IMR-90 (cell line): ENCODE results near the gene ABAT. TPM values are rescaled to one million over a fixed set of nuclear protein-coding genes. Genes with fewer than 3 reads are reported as not detected.

Experiments
- ATAC-seq: fragments of 200-7000 bp; cut with Tn5 transposase; 2 replicates; pipeline ENCODE4 v1.9.1; 2020; ENCODE audit warnings: low read depth, mild to moderate bottlenecking, moderate library complexity
- BruUV-seq: library from RNA; stranded (reverse); fragments of 400-500 nt; replicated peaks from 2 replicates; lab custom pipeline; 2021; lab: Mats Ljungman, UMichigan
- CTCF ChIA-PET: fragments of 300-600 bp; formaldehyde crosslinking; extraction: SDS; loops from one replicate; lab custom pipeline; 2021; ENCODE audit warnings: antibody characterized with exemption; lab: Yijun Ruan, JAX
- POLR2A ChIA-PET: fragments of 300-600 bp; sonication (Branson Sonifier 250); formaldehyde crosslinking; loops from one replicate; lab custom pipeline; 2022; ENCODE audit warnings: antibody characterized with exemption; ENCODE audit not compliant: unreplicated experiment; lab: Charles Lee
- DNase-seq: peaks from one replicate; pipeline ENCODE4 v3.0.0; 2013
- H2AFZ ChIP-seq: replicated peaks from 2 replicates; pipeline ENCODE3; 2013; ENCODE audit warnings: low read length, mild to moderate bottlenecking; ENCODE audit not compliant: poor library complexity
- H2AK5ac ChIP-seq: 2 replicates; pipeline ENCODE4 v1.6.1; 2013; ENCODE audit warnings: low read depth, low read length, inconsistent platforms
- H2AK9ac ChIP-seq: replicated peaks from 2 replicates; pipeline ENCODE3; 2013; ENCODE audit warnings: mild to moderate bottlenecking, low read depth, low read length, moderate library complexity; ENCODE audit not compliant: poor library complexity
- H2BK120ac ChIP-seq: 2 replicates; pipeline ENCODE4 v1.6.1; 2013; ENCODE audit warnings: low read depth, low read length, inconsistent platforms
- H2BK15ac ChIP-seq: 3 replicates; pipeline ENCODE4 v1.6.1; 2013; ENCODE audit warnings: low read depth, low read length, inconsistent platforms
- H2BK20ac ChIP-seq: 2 replicates; pipeline ENCODE4 v1.6.1; 2013; ENCODE audit warnings: low read depth, mild to moderate bottlenecking, inconsistent platforms, low read length, moderate library complexity
- H2BK5ac ChIP-seq: 2 replicates; pipeline ENCODE4 v1.6.1; 2013; ENCODE audit warnings: mild to moderate bottlenecking, low read depth, low read length, inconsistent platforms; ENCODE audit not compliant: poor library complexity, severe bottlenecking
- H3K14ac ChIP-seq: replicated peaks from 2 replicates; pipeline ENCODE4 v1.6.1; 2013; ENCODE audit warnings: low read depth, low read length, inconsistent platforms
- H3K18ac ChIP-seq: 2 replicates; pipeline ENCODE4 v1.6.1; 2013; ENCODE audit warnings: low read depth, low read length, control low read depth
- H3K23ac ChIP-seq: 2 replicates; pipeline ENCODE4 v1.6.1; 2013; ENCODE audit warnings: low read depth, low read length, inconsistent platforms
- H3K27ac ChIP-seq: 2 replicates; pipeline ENCODE4 v1.5.1; 2013; ENCODE audit warnings: mild to moderate bottlenecking, control low read depth, low read length; ENCODE audit not compliant: insufficient read depth
- H3K27me3 ChIP-seq: 2 replicates; pipeline ENCODE4 v1.6.1; 2013; ENCODE audit warnings: low read length; ENCODE audit not compliant: control insufficient read depth, insufficient read depth
- H3K36me3 ChIP-seq: 2 replicates; pipeline ENCODE4 v1.6.1; 2013; ENCODE audit warnings: low read length, mixed read lengths; ENCODE audit not compliant: control insufficient read depth, insufficient read depth
- H3K4ac ChIP-seq: 2 replicates; pipeline ENCODE4 v1.6.1; 2013; ENCODE audit warnings: low read depth, low read length, inconsistent platforms
- H3K4me1 ChIP-seq: 2 replicates; pipeline ENCODE4 v1.6.1; 2013; ENCODE audit warnings: low read length, mixed read lengths; ENCODE audit not compliant: control insufficient read depth, insufficient read depth
- H3K4me2 ChIP-seq: 2 replicates; pipeline ENCODE4 v1.6.1; 2013; ENCODE audit warnings: low read depth, mild to moderate bottlenecking, control low read depth, low read length, moderate library complexity
- H3K4me3 ChIP-seq: 2 replicates; pipeline ENCODE4 v1.5.1; 2013; ENCODE audit warnings: low read depth, mild to moderate bottlenecking, control low read depth, low read length, moderate library complexity; ENCODE audit not compliant: insufficient read depth
- H3K56ac ChIP-seq: 2 replicates; pipeline ENCODE4 v1.6.1; 2013; ENCODE audit warnings: low read length, inconsistent platforms; ENCODE audit not compliant: insufficient read depth; ENCODE audit errors: extremely low read depth
- H3K79me1 ChIP-seq, 2 experiments: 2 replicates each; pipeline ENCODE4 v1.6.1; 2013; ENCODE audit warnings: low read length in 2 of 2, inconsistent platforms in 1 of 2, low read depth in 1 of 2
- H3K9ac ChIP-seq: 2 replicates; pipeline ENCODE4 v1.6.1; 2013; ENCODE audit warnings: low read depth, low read length, control low read depth
- H3K9me1 ChIP-seq: 2 replicates; pipeline ENCODE4 v1.6.1; 2013; ENCODE audit warnings: low read length, inconsistent platforms; ENCODE audit not compliant: insufficient read depth
- H3K9me3 ChIP-seq: 2 replicates; pipeline ENCODE4 v1.6.1; 2013; ENCODE audit warnings: low read length; ENCODE audit not compliant: control insufficient read depth, insufficient read depth
- H4K20me1 ChIP-seq: 2 replicates; pipeline ENCODE4 v1.6.1; 2013; ENCODE audit warnings: low read length, inconsistent platforms; ENCODE audit not compliant: insufficient read depth
- H4K5ac ChIP-seq: 2 replicates; pipeline ENCODE4 v1.6.1; 2013; ENCODE audit warnings: mild to moderate bottlenecking, low read depth, low read length, control low read depth
- H4K8ac ChIP-seq, 2 experiments: 2 replicates each; pipeline ENCODE4 v1.6.1; 2013; ENCODE audit warnings: low read depth in 2 of 2, low read length in 2 of 2, control low read depth in 1 of 2, inconsistent platforms in 1 of 2
- H4K91ac ChIP-seq: 2 replicates; pipeline ENCODE4 v1.6.1; 2013; ENCODE audit warnings: low read depth, low read length, inconsistent platforms; ENCODE audit not compliant: insufficient read depth
- BHLHE40 ChIP-seq: fragments of 150-350 bp; IDR thresholded peaks from 2 replicates; pipeline ENCODE4 v1.6.1; 2016; ENCODE audit warnings: mild to moderate bottlenecking, low read depth, low read length
- CEBPB ChIP-seq: IDR thresholded peaks from 2 replicates; pipeline ENCODE4 v1.6.1; 2012; ENCODE audit warnings: low read depth, low read length, improper control_type of control experiment
- MAFK ChIP-seq: IDR thresholded peaks from 2 replicates; pipeline ENCODE4 v1.6.1; 2012; ENCODE audit warnings: low read depth, low read length, improper control_type of control experiment
- MAZ ChIP-seq: IDR thresholded peaks from 2 replicates; pipeline ENCODE4 v1.6.1; 2012; ENCODE audit warnings: low read depth, mild to moderate bottlenecking, low read length, improper control_type of control experiment, moderate library complexity, borderline replicate concordance
- NFE2L2 ChIP-seq: fragments of 150-350 bp; IDR thresholded peaks from 2 replicates; pipeline ENCODE4 v1.6.1; 2016; ENCODE audit warnings: low read depth, mild to moderate bottlenecking, low read length
- POLR2A ChIP-seq: IDR thresholded peaks from 2 replicates; pipeline ENCODE4 v1.6.1; 2012; ENCODE audit warnings: mild to moderate bottlenecking, low read depth, low read length
- RAD21 ChIP-seq: IDR thresholded peaks from 2 replicates; pipeline ENCODE4 v1.6.1; 2012; ENCODE audit warnings: low read length, improper control_type of control experiment
- RCOR1 ChIP-seq: IDR thresholded peaks from 2 replicates; pipeline ENCODE4 v1.6.1; 2012; ENCODE audit warnings: mild to moderate bottlenecking, low read length, improper control_type of control experiment; ENCODE audit not compliant: insufficient replicate concordance
- RFX5 ChIP-seq: IDR thresholded peaks from 2 replicates; pipeline ENCODE4 v1.8.0; 2012; ENCODE audit warnings: low read depth, mild to moderate bottlenecking, low read length, moderate library complexity
- SMC3 ChIP-seq: fragments of 150-350 bp; IDR thresholded peaks from 2 replicates; pipeline ENCODE4 v1.6.1; 2016; ENCODE audit warnings: low read depth, mild to moderate bottlenecking, antibody characterized with exemption, low read length, moderate library complexity
- WGBS, 2 experiments: methylation state at CpG; one replicate each; pipeline versions ENCODE4 v1.1.5 to v1.1.7; 2013; ENCODE audit warnings: missing lambda C conversion rate in 2 of 2; ENCODE audit not compliant: insufficient read length in 1 of 2; ENCODE audit errors: extremely low coverage in 2 of 2; 5-methylcytosine and 5-hydroxymethylcytosine counted together
- dilution Hi-C: fragments of 300-500 bp; cut with HindIII; formaldehyde crosslinking; loops from one replicate; pipeline ENCODE4 v1.14.3; 2018; ENCODE audit warnings: low sequenced_read_pairs; ENCODE audit not compliant: unreplicated experiment
- in situ Hi-C: fragments of 300-500 bp; cut with MboI; formaldehyde crosslinking; loops from 3 replicates; pipeline ENCODE4 v1.14.3; 2019; ENCODE audit warnings: low sequenced_read_pairs, inconsistent platforms, mixed read lengths
- intact Hi-C: fragments of 100-400 bp; cut with micrococcal nuclease; formaldehyde crosslinking; loops from 2 replicates; pipeline ENCODE4 v1.10.0; 2022
- polyA plus RNA-seq, 3 experiments: library from polyadenylated mRNA; depleted of rRNA; stranded (reverse); fragments of >200 nt; gene quantifications; 2 replicates each; pipeline ENCODE4 v1.2.3, GENCODE V29; 2012; ENCODE audit warnings: low replicate concordance in 1 of 3
- total RNA-seq: library from RNA; depleted of rRNA; stranded (reverse); fragments of >200 nt; gene quantifications from 2 replicates; pipeline ENCODE4 v1.2.3, GENCODE V29; 2012
- TF ChIP-seq, protein P1 (sequence below): conservative IDR thresholded peaks from 2 replicates; pipeline ENCODE4 v1.5.1; 2012; ENCODE audit warnings: mild to moderate bottlenecking, low read depth, low read length, improper control_type of control experiment
- TF ChIP-seq, protein P2 (sequence below): fragments of 150-350 bp; IDR thresholded peaks from 2 replicates; pipeline ENCODE4 v1.6.1; 2016; ENCODE audit warnings: low read depth, mild to moderate bottlenecking, low read length, moderate library complexity, borderline replicate concordance
- TF ChIP-seq, protein P3 (sequence below): fragments of 150-350 bp; IDR thresholded peaks from 2 replicates; pipeline ENCODE4 v1.6.1; 2017; ENCODE audit warnings: mild to moderate bottlenecking, antibody characterized with exemption, low read length, low read depth

ABAT gene
- total and polyA plus RNA-seq, 2 of the 4 experiments (the other 2 are of a cell fraction): 4.5 to 6.9 TPM

DNA sequence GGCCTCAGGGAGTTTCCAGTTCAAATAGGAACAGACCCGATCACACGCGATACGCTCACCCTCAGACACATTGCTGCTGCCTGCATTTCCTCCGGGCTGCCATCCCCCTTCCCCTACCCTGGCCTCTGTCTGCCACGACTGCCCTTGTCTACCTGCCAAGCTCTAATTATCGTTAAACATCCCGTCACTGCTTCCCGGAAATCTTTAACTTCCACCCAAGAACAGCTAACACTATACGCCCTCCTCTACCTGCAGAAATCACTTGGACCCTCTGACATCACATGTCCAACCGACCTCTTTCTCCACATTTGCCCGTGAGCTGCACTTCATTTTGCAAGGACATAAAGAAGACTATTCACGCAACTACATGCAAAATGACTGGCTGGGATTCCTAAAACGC is 40.4 kb downstream of the ABAT start:
- H3K79me1 ChIP-seq: no peaks in the 10 kb centered on the region
- H2BK5ac ChIP-seq: no peak overlapping the region
- no peak overlapping the region for H3K9ac ChIP-seq
- H4K8ac ChIP-seq: no peak overlapping the region
- DNase-seq (no peak), ATAC-seq (no peak)
- no peak overlapping the region for H3K23ac ChIP-seq
- no peaks in the 10 kb centered on the region for H3K36me3 ChIP-seq
- H2BK15ac ChIP-seq: no peak overlapping the region
- H3K27me3 ChIP-seq: peaks cover 9% of the 10 kb centered on the region
- H3K18ac ChIP-seq: no peak overlapping the region
- no peaks in the 10 kb centered on the region for H4K20me1 ChIP-seq
- H2BK120ac ChIP-seq: no peak overlapping the region
- H3K4me2 ChIP-seq: no peak overlapping the region
- no peak for TF ChIP-seq RAD21
- TF ChIP-seq NFE2L2: no peak
- TF ChIP-seq, protein P1, sequence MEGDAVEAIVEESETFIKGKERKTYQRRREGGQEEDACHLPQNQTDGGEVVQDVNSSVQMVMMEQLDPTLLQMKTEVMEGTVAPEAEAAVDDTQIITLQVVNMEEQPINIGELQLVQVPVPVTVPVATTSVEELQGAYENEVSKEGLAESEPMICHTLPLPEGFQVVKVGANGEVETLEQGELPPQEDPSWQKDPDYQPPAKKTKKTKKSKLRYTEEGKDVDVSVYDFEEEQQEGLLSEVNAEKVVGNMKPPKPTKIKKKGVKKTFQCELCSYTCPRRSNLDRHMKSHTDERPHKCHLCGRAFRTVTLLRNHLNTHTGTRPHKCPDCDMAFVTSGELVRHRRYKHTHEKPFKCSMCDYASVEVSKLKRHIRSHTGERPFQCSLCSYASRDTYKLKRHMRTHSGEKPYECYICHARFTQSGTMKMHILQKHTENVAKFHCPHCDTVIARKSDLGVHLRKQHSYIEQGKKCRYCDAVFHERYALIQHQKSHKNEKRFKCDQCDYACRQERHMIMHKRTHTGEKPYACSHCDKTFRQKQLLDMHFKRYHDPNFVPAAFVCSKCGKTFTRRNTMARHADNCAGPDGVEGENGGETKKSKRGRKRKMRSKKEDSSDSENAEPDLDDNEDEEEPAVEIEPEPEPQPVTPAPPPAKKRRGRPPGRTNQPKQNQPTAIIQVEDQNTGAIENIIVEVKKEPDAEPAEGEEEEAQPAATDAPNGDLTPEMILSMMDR: no peak
- no peak for TF ChIP-seq RCOR1
- no peak for TF ChIP-seq MAZ
- TF ChIP-seq POLR2A: no peak
- no peak for TF ChIP-seq CEBPB
- TF ChIP-seq, protein P2, sequence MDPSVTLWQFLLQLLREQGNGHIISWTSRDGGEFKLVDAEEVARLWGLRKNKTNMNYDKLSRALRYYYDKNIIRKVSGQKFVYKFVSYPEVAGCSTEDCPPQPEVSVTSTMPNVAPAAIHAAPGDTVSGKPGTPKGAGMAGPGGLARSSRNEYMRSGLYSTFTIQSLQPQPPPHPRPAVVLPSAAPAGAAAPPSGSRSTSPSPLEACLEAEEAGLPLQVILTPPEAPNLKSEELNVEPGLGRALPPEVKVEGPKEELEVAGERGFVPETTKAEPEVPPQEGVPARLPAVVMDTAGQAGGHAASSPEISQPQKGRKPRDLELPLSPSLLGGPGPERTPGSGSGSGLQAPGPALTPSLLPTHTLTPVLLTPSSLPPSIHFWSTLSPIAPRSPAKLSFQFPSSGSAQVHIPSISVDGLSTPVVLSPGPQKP: no peak
- TF ChIP-seq BHLHE40: no peak
- TF ChIP-seq, protein P3, sequence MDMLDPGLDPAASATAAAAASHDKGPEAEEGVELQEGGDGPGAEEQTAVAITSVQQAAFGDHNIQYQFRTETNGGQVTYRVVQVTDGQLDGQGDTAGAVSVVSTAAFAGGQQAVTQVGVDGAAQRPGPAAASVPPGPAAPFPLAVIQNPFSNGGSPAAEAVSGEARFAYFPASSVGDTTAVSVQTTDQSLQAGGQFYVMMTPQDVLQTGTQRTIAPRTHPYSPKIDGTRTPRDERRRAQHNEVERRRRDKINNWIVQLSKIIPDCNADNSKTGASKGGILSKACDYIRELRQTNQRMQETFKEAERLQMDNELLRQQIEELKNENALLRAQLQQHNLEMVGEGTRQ: no peak
- TF ChIP-seq RFX5: no peak
- TF ChIP-seq SMC3: no peak
- TF ChIP-seq MAFK: no peak
- no peak overlapping the region for H2BK20ac ChIP-seq
- H3K14ac ChIP-seq: no peak overlapping the region
- no peaks in the 10 kb centered on the region for H3K4me1 ChIP-seq
- H2AK5ac ChIP-seq: no peak overlapping the region
- H3K27ac ChIP-seq: no peak overlapping the region
- H4K5ac ChIP-seq: no peak overlapping the region
- 73% methylated on average over 9 of the region's 14 CpGs; no CpG with 5 or more reads in 1 of the 2 experiments for WGBS, 2 experiments
- no peak overlapping the region for H2AFZ ChIP-seq
- in situ Hi-C loops (no loop called here), dilution Hi-C loops (no loop called here), intact Hi-C loops (no loop called here)
- no peak overlapping the region for H3K4me3 ChIP-seq
- POLR2A ChIA-PET: no interaction called here
- no peak overlapping the region for H3K56ac ChIP-seq
- CTCF ChIA-PET: no interaction called here
- H3K9me3 ChIP-seq: peaks cover 5% of the 10 kb centered on the region; the same call in 1 of the 2 replicates
- no peak overlapping the region for H3K4ac ChIP-seq
- no peaks in the 10 kb centered on the region for H3K9me1 ChIP-seq
- no peak overlapping the region for H2AK9ac ChIP-seq
- no TSS peak for BruUV-seq
- no peak overlapping the region for H4K91ac ChIP-seq
